DMS114 treated with DMSO at 0.1 percent for 48 hours (cell line): ENCODE data around the gene COMMD4.
"Not testable (repeated sequence)": the region's sequence is repeated elsewhere in the genome, so short reads cannot be mapped to it uniquely, and the experiment has no call there.

Source experiments
- DNase-seq: peaks from one replicate; lab custom pipeline; 2025; ENCODE audit not compliant: unreplicated experiment; lab: John Stamatoyannopoulos, UW

The COMMD4 gene

GRCh38 chr15:75335705-75336355 is at the start of gene COMMD4:
TSS of gene COMMD4 (plus strand) at chr15:75336063. CDS start at chr15:75336090, 27 bp downstream.
- DNase-seq, result peak; percentile 90

- not testable (repeated sequence) for DNase-seq
Measured at GRCh38 chr15:75293660-75294059, 42.2 kb upstream of the COMMD4 start.

GRCh38 chr15:75298541-75299310 is 37.1 kb upstream of the COMMD4 start:
- DNase-seq, result not testable (repeated sequence)

- not testable (repeated sequence) for DNase-seq
Measured at GRCh38 chr15:75299311-75299688, 36.6 kb upstream of the COMMD4 start.

GRCh38 chr15:75300026-75300425 is 35.8 kb upstream of the COMMD4 start:
- DNase-seq, result not testable (repeated sequence)

- no peak for DNase-seq
Measured at GRCh38 chr15:75302318-75302717, 33.5 kb upstream of the COMMD4 start.

- DNase-seq, result not testable (repeated sequence)
Measured at GRCh38 chr15:75302753-75303152, 33.1 kb upstream of the COMMD4 start.

- DNase-seq, result no peak
Measured at GRCh38 chr15:75306188-75306587, 29.7 kb upstream of the COMMD4 start.

GRCh38 chr15:75307778-75308390 is 28.0 kb upstream of the COMMD4 start:
- no peak for DNase-seq

GRCh38 chr15:75309711-75310110 is 26.2 kb upstream of the COMMD4 start:
- no peak for DNase-seq

- DNase-seq, result not testable (repeated sequence)
Measured at GRCh38 chr15:75312548-75312947, 23.3 kb upstream of the COMMD4 start.

GRCh38 chr15:75313116-75313845 is 22.6 kb upstream of the COMMD4 start:
- no peak for DNase-seq

- no peak for DNase-seq
Measured at GRCh38 chr15:75314552-75315290, 21.1 kb upstream of the COMMD4 start.

- DNase-seq, result not testable (repeated sequence)
Measured at GRCh38 chr15:75319231-75319897, 16.5 kb upstream of the COMMD4 start.

GRCh38 chr15:75321711-75322110 is 14.2 kb upstream of the COMMD4 start:
- no peak for DNase-seq

GRCh38 chr15:75325922-75326321 is 9.9 kb upstream of the COMMD4 start:
- no peak for DNase-seq

- DNase-seq, result no peak
Measured at GRCh38 chr15:75327005-75327404, 8.9 kb upstream of the COMMD4 start.

GRCh38 chr15:75327491-75327890 is 8.4 kb upstream of the COMMD4 start:
- no peak for DNase-seq

- DNase-seq, result no peak
Measured at GRCh38 chr15:75328493-75329314, 7.2 kb upstream of the COMMD4 start.
